Measurements from ENCODE around the gene WDR27.

- TF ChIP-seq CTCF (IDR thresholded peaks at IDR 0.05 in 2 of 3, conservative IDR thresholded peaks at IDR 0.05 in 1 of 3; ENCODE audit: control insufficient read depth in 2 of 3, extremely low read depth in 1 of 3, insufficient read depth in 1 of 3, low read depth in 3 of 3, low read length in 3 of 3) (no peak), POLR2A (IDR thresholded peaks at IDR 0.05; ENCODE audit: low read depth, low read length) (no peak), ETV6 (conservative IDR thresholded peaks at IDR 0.05 in 1 of 2, IDR thresholded peaks at IDR 0.05 in 1 of 2; ENCODE audit: borderline replicate concordance in 1 of 2, low read depth in 1 of 2) (no peak), REST (IDR thresholded peaks at IDR 0.05; ENCODE audit: low read depth, low read length) (no peak), HDGF (IDR thresholded peaks at IDR 0.05) (no peak), NKRF (conservative IDR thresholded peaks at IDR 0.05) (no peak), SP1 (IDR thresholded peaks at IDR 0.05; ENCODE audit: low read depth, low read length) (no peak)
- TF ChIP-seq, protein P1, sequence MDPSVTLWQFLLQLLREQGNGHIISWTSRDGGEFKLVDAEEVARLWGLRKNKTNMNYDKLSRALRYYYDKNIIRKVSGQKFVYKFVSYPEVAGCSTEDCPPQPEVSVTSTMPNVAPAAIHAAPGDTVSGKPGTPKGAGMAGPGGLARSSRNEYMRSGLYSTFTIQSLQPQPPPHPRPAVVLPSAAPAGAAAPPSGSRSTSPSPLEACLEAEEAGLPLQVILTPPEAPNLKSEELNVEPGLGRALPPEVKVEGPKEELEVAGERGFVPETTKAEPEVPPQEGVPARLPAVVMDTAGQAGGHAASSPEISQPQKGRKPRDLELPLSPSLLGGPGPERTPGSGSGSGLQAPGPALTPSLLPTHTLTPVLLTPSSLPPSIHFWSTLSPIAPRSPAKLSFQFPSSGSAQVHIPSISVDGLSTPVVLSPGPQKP (IDR thresholded peaks at IDR 0.05; ENCODE audit: low read depth, low read length), result no peak
Measured at GRCh38 chr6:169513478-169514193, 188.2 kb downstream of the WDR27 start.
